HL-60 (cell line): ENCODE measurements around the gene PTTG2.

Experiments used
- DNase-seq, 2 experiments: peaks; one replicate each; pipeline ENCODE4 v3.0.0-alpha.2; 2010 to 2020; ENCODE audit warnings: low read depth in 1 of 2, low spot score in 1 of 2
- H3K27ac ChIP-seq: fragments of 250-450 bp; sonication (Bioruptor Pico); replicated peaks from 2 replicates; pipeline ENCODE4 v1.5.1; 2020; ENCODE audit warnings: mild to moderate bottlenecking, moderate library complexity
- H3K27me3 ChIP-seq: fragments of 250-450 bp; sonication (Bioruptor Pico); 2 replicates; pipeline ENCODE4 v1.5.1; 2021; ENCODE audit warnings: mild to moderate bottlenecking, moderate library complexity; ENCODE audit not compliant: insufficient read depth, poor library complexity, severe bottlenecking
- H3K4me3 ChIP-seq: replicated peaks from 2 replicates; pipeline ENCODE4 v1.5.1; 2011; ENCODE audit warnings: mild to moderate bottlenecking, control low read depth, low read length; ENCODE audit not compliant: insufficient read depth
- GABPA ChIP-seq: IDR thresholded peaks from 2 replicates; pipeline ENCODE4 v1.6.1; 2012; ENCODE audit warnings: low read depth
- POLR2AphosphoS5 ChIP-seq: IDR thresholded peaks from 2 replicates; pipeline ENCODE4 v1.6.1; 2012; ENCODE audit warnings: low read depth
- SPI1 ChIP-seq: IDR thresholded peaks from 2 replicates; pipeline ENCODE4 v1.6.1; 2012; ENCODE audit warnings: low read depth, mild to moderate bottlenecking, borderline replicate concordance
- TF ChIP-seq, protein P1 (sequence below): IDR thresholded peaks from one replicate; pipeline ENCODE4 v1.5.1; 2011; ENCODE audit warnings: low read length, control low read depth, inconsistent platforms; ENCODE audit not compliant: insufficient read depth
- TF ChIP-seq, protein P2 (sequence below): IDR thresholded peaks from 2 replicates; pipeline ENCODE4 v1.6.1; 2012; ENCODE audit warnings: low read depth; ENCODE audit not compliant: insufficient replicate concordance

The PTTG2 gene

GRCh38 chr4:37927434-37927833 lies 32.8 kb upstream of the PTTG2 start:
- no peak for DNase-seq
- H3K4me3 ChIP-seq = no peak overlapping the region
- H3K27me3 ChIP-seq = no peaks in the 10 kb centered on the region
- H3K27ac ChIP-seq = no peak overlapping the region
- TF ChIP-seq SPI1 = no peak
- TF ChIP-seq GABPA = no peak
- TF ChIP-seq, protein P1, sequence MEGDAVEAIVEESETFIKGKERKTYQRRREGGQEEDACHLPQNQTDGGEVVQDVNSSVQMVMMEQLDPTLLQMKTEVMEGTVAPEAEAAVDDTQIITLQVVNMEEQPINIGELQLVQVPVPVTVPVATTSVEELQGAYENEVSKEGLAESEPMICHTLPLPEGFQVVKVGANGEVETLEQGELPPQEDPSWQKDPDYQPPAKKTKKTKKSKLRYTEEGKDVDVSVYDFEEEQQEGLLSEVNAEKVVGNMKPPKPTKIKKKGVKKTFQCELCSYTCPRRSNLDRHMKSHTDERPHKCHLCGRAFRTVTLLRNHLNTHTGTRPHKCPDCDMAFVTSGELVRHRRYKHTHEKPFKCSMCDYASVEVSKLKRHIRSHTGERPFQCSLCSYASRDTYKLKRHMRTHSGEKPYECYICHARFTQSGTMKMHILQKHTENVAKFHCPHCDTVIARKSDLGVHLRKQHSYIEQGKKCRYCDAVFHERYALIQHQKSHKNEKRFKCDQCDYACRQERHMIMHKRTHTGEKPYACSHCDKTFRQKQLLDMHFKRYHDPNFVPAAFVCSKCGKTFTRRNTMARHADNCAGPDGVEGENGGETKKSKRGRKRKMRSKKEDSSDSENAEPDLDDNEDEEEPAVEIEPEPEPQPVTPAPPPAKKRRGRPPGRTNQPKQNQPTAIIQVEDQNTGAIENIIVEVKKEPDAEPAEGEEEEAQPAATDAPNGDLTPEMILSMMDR = no peak

- no peak overlapping the region for H3K4me3 ChIP-seq
- no peak overlapping the region for H3K27ac ChIP-seq
- TF ChIP-seq GABPA = no peak
- TF ChIP-seq, protein P1 = no peak
- no peak for TF ChIP-seq POLR2AphosphoS5
- no peak for TF ChIP-seq SPI1
- TF ChIP-seq, protein P2, sequence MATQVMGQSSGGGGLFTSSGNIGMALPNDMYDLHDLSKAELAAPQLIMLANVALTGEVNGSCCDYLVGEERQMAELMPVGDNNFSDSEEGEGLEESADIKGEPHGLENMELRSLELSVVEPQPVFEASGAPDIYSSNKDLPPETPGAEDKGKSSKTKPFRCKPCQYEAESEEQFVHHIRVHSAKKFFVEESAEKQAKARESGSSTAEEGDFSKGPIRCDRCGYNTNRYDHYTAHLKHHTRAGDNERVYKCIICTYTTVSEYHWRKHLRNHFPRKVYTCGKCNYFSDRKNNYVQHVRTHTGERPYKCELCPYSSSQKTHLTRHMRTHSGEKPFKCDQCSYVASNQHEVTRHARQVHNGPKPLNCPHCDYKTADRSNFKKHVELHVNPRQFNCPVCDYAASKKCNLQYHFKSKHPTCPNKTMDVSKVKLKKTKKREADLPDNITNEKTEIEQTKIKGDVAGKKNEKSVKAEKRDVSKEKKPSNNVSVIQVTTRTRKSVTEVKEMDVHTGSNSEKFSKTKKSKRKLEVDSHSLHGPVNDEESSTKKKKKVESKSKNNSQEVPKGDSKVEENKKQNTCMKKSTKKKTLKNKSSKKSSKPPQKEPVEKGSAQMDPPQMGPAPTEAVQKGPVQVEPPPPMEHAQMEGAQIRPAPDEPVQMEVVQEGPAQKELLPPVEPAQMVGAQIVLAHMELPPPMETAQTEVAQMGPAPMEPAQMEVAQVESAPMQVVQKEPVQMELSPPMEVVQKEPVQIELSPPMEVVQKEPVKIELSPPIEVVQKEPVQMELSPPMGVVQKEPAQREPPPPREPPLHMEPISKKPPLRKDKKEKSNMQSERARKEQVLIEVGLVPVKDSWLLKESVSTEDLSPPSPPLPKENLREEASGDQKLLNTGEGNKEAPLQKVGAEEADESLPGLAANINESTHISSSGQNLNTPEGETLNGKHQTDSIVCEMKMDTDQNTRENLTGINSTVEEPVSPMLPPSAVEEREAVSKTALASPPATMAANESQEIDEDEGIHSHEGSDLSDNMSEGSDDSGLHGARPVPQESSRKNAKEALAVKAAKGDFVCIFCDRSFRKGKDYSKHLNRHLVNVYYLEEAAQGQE = no peak
- H3K27me3 ChIP-seq = no peaks in the 10 kb centered on the region
- DNase-seq = no peak
Observed at GRCh38 chr4:37928426-37929416, 31.5 kb upstream of the PTTG2 start.

GRCh38 chr4:37934096-37934495 lies 26.1 kb upstream of the PTTG2 start:
- Histone ChIP-seq H3K27ac (no peak overlapping the region), H3K4me3 (no peak overlapping the region), H3K27me3 (no peaks in the 10 kb centered on the region)
- no peak for TF ChIP-seq POLR2AphosphoS5
- TF ChIP-seq GABPA = no peak
- TF ChIP-seq, protein P2 = no peak
- TF ChIP-seq, protein P1 = no peak
- no peak for TF ChIP-seq SPI1
- DNase-seq = no peak
